Hepatocyte (in vitro differentiated cells): ENCODE data around the gene MIPOL1. TPM values are rescaled to one million over a fixed set of nuclear protein-coding genes. Genes with fewer than 3 reads are reported as not detected.

Experiments used
- DNase-seq: peaks from one replicate; pipeline ENCODE4 v3.0.0-alpha.2; 2016; ENCODE audit warnings: low spot score
- H2AFZ ChIP-seq: fragments of 200-600 bp; sonication (generic); 2 replicates; pipeline ENCODE4 v1.6.0; 2016; ENCODE audit warnings: antibody characterized with exemption, mild to moderate bottlenecking
- H3K27ac ChIP-seq: fragments of 200-600 bp; sonication (generic); 2 replicates; pipeline ENCODE4 v1.5.1; 2016; ENCODE audit warnings: mild to moderate bottlenecking
- H3K27me3 ChIP-seq: fragments of 200-600 bp; sonication (generic); 2 replicates; pipeline ENCODE4 v1.6.1; 2016
- H3K36me3 ChIP-seq: fragments of 200-600 bp; sonication (generic); replicated peaks from 2 replicates; pipeline ENCODE4 v1.5.1; 2016; ENCODE audit warnings: low read depth; ENCODE audit not compliant: insufficient read depth
- H3K4me1 ChIP-seq: fragments of 200-600 bp; sonication (generic); 2 replicates; pipeline ENCODE4 v1.5.1; 2016; ENCODE audit warnings: mild to moderate bottlenecking, moderate library complexity; ENCODE audit not compliant: insufficient read depth
- H3K4me2 ChIP-seq: fragments of 200-600 bp; sonication (generic); 2 replicates; pipeline ENCODE4 v1.6.0; 2016
- H3K4me3 ChIP-seq: fragments of 200-600 bp; sonication (generic); 2 replicates; pipeline ENCODE4 v1.5.1; 2016; ENCODE audit warnings: mild to moderate bottlenecking
- H3K79me2 ChIP-seq: fragments of 200-600 bp; sonication (generic); 2 replicates; pipeline ENCODE4 v1.6.0; 2017; ENCODE audit warnings: mild to moderate bottlenecking
- H3K9me2 ChIP-seq: fragments of 200-600 bp; sonication (generic); replicated peaks from 2 replicates; pipeline ENCODE4 v1.6.0; 2017; ENCODE audit warnings: mild to moderate bottlenecking; ENCODE audit not compliant: insufficient read depth
- H3K9me3 ChIP-seq: fragments of 200-600 bp; sonication (generic); 2 replicates; pipeline ENCODE4 v1.5.1; 2016; ENCODE audit warnings: low read depth, mild to moderate bottlenecking
- H4K20me1 ChIP-seq: fragments of 200-600 bp; sonication (generic); 2 replicates; pipeline ENCODE4 v1.6.0; 2016; ENCODE audit warnings: mild to moderate bottlenecking; ENCODE audit not compliant: insufficient read depth, poor library complexity, severe bottlenecking
- CTCF ChIP-seq: fragments of 200-600 bp; sonication (generic); IDR thresholded peaks from 2 replicates; pipeline ENCODE4 v1.5.1; 2016; ENCODE audit warnings: antibody characterized with exemption, mild to moderate bottlenecking; ENCODE audit not compliant: poor library complexity
- EZH2 ChIP-seq: fragments of 200-600 bp; sonication (generic); IDR thresholded peaks from 2 replicates; pipeline ENCODE4 v1.6.1; 2016; ENCODE audit warnings: antibody characterized with exemption, mild to moderate bottlenecking, borderline replicate concordance
- EZH2phosphoT487 ChIP-seq: fragments of 200-600 bp; sonication (generic); IDR thresholded peaks from one replicate; pipeline ENCODE4 v1.6.1; 2018; ENCODE audit warnings: antibody characterized with exemption, mild to moderate bottlenecking, low read depth, moderate library complexity; ENCODE audit not compliant: unreplicated experiment, severe bottlenecking
- WGBS: methylation state at CpG from one replicate; pipeline ENCODE4 v1.1.6; 2016; ENCODE audit warnings: low lambda C conversion rate; ENCODE audit errors: missing lambda C conversion rate; 5-methylcytosine and 5-hydroxymethylcytosine counted together
- polyA plus RNA-seq: library from polyadenylated mRNA; unstranded; fragments of >200 nt; fragmentation: Nextera tagmentation; extraction: Ambion mirVana; gene quantifications from 2 replicates; pipeline ENCODE4 v1.2.1, GENCODE V29; 2016
- total RNA-seq: library from RNA; depleted of rRNA; stranded (reverse); fragments of >200 nt; gene quantifications from 2 replicates; pipeline ENCODE4 v1.2.3, GENCODE V29; 2014

MIPOL1 gene
- total and polyA plus RNA-seq, 2 experiments from 2014 or later: 2.6 to 16.6 TPM

- no peak for DNase-seq
Measured at GRCh38 chr14:37251775-37252174, 54.0 kb downstream of the MIPOL1 start.

GRCh38 chr14:37252434-37252833 lies 54.7 kb downstream of the MIPOL1 start:
- Histone ChIP-seq H3K9me2 (no peaks in the 10 kb centered on the region), H3K79me2 (peaks cover 7% of the 10 kb centered on the region), H3K27me3 (no peaks in the 10 kb centered on the region), H3K4me2 (no peak overlapping the region), H3K4me1 (no peaks in the 10 kb centered on the region), H2AFZ (no peak overlapping the region), H3K36me3 (no peaks in the 10 kb centered on the region), H3K4me3 (no peak overlapping the region), H3K9me3 (no peaks in the 10 kb centered on the region), H4K20me1 (no peaks in the 10 kb centered on the region), H3K27ac (no peak overlapping the region)
- no peak for DNase-seq
- WGBS: 84% methylated on average over 1 of the region's 1 CpG
- TF ChIP-seq EZH2: no peak
- TF ChIP-seq EZH2phosphoT487: no peak
- TF ChIP-seq CTCF: no peak

More at GRCh38 chr14:37251775-37252174, 54.0 kb downstream of the MIPOL1 start:
- Histone ChIP-seq H3K79me2 (peaks cover 7% of the 10 kb centered on the region), H3K9me3 (no peaks in the 10 kb centered on the region), H4K20me1 (no peaks in the 10 kb centered on the region), H2AFZ (no peak overlapping the region), H3K4me3 (no peak overlapping the region), H3K9me2 (no peaks in the 10 kb centered on the region), H3K4me1 (no peaks in the 10 kb centered on the region), H3K4me2 (no peak overlapping the region), H3K27me3 (no peaks in the 10 kb centered on the region), H3K27ac (no peak overlapping the region), H3K36me3 (no peaks in the 10 kb centered on the region)
- TF ChIP-seq CTCF (peak; percentile 31), EZH2 (no peak)

- Histone ChIP-seq H3K36me3 (no peaks in the 10 kb centered on the region), H3K79me2 (peaks cover 5% of the 10 kb centered on the region), H3K4me2 (no peak overlapping the region), H4K20me1 (no peaks in the 10 kb centered on the region), H3K4me3 (no peak overlapping the region), H2AFZ (no peak overlapping the region), H3K4me1 (no peaks in the 10 kb centered on the region), H3K27me3 (no peaks in the 10 kb centered on the region), H3K9me2 (no peaks in the 10 kb centered on the region), H3K9me3 (no peaks in the 10 kb centered on the region), H3K27ac (no peak overlapping the region)
- DNase-seq: no peak
- TF ChIP-seq EZH2phosphoT487: no peak
- no peak for TF ChIP-seq CTCF
- TF ChIP-seq EZH2: no peak
- 89% methylated on average over 1 of the region's 1 CpG for WGBS
Measured at GRCh38 chr14:37253905-37254304, 56.2 kb downstream of the MIPOL1 start.

GRCh38 chr14:37254411-37254947 lies 56.7 kb downstream of the MIPOL1 start:
- Histone ChIP-seq H3K79me2 (peaks cover 5% of the 10 kb centered on the region), H3K9me2 (no peaks in the 10 kb centered on the region), H3K4me3 (no peak overlapping the region), H3K4me1 (no peaks in the 10 kb centered on the region), H3K9me3 (no peaks in the 10 kb centered on the region), H3K27me3 (no peaks in the 10 kb centered on the region), H2AFZ (no peak overlapping the region), H3K36me3 (no peaks in the 10 kb centered on the region), H4K20me1 (no peaks in the 10 kb centered on the region), H3K27ac (no peak overlapping the region), H3K4me2 (no peak overlapping the region)
- no peak for DNase-seq
- TF ChIP-seq EZH2 (no peak), CTCF (no peak), EZH2phosphoT487 (no peak)
- WGBS: 77% methylated on average over 3 of the region's 3 CpGs
